Fibroblast of lung (primary cell): ENCODE measurements around the gene ASCC3. TPM values are rescaled to one million over a fixed set of nuclear protein-coding genes. Genes with fewer than 3 reads are reported as not detected.

Source experiments
- DNase-seq, 2 donors: peaks; one replicate each; pipeline versions ENCODE4 v3.0.0 to v3.0.0-alpha.2; 2010; ENCODE audit warnings: low read depth in 2 of 2
- H2AFZ ChIP-seq: 2 replicates; pipeline ENCODE4 v1.5.1; 2012; ENCODE audit warnings: low read length, control low read depth, inconsistent platforms
- H3K27ac ChIP-seq: 2 replicates; pipeline ENCODE4 v1.5.1; 2011; ENCODE audit warnings: low read length, control low read depth; ENCODE audit not compliant: insufficient read depth
- H3K27me3 ChIP-seq: 2 replicates; pipeline ENCODE4 v1.5.1; 2011; ENCODE audit warnings: mild to moderate bottlenecking, low read length; ENCODE audit not compliant: control insufficient read depth, insufficient read depth
- H3K36me3 ChIP-seq: 2 replicates; pipeline ENCODE4 v1.5.1; 2011; ENCODE audit warnings: low read length; ENCODE audit not compliant: control insufficient read depth, insufficient read depth
- H3K4me1 ChIP-seq: 2 replicates; pipeline ENCODE4 v1.5.1; 2011; ENCODE audit warnings: low read length; ENCODE audit not compliant: control insufficient read depth, insufficient read depth; ENCODE audit errors: extremely low read depth
- H3K4me2 ChIP-seq: 2 replicates; pipeline ENCODE4 v1.5.1; 2011; ENCODE audit warnings: low read length, control low read depth; ENCODE audit not compliant: insufficient read depth; ENCODE audit errors: extremely low read depth
- H3K4me3 ChIP-seq, 4 experiments: fragments of 200-600 bp in 1 of 4; sonication (generic) in 1 of 4; replicated peaks in 1 of 4; 2 replicates each; pipeline ENCODE4 v1.5.1; 2011 to 2016; ENCODE audit warnings: low read length in 4 of 4, low read depth in 3 of 4, mild to moderate bottlenecking in 3 of 4, control low read depth in 2 of 4, inconsistent platforms in 1 of 4, mixed read lengths in 1 of 4; ENCODE audit not compliant: insufficient read depth in 1 of 4; ENCODE audit errors: control extremely low read depth in 1 of 4
- H3K79me2 ChIP-seq: 2 replicates; pipeline ENCODE4 v1.5.1; 2012; ENCODE audit warnings: mild to moderate bottlenecking, low read length, inconsistent platforms; ENCODE audit not compliant: control insufficient read depth, insufficient read depth
- H3K9ac ChIP-seq: 2 replicates; pipeline ENCODE4 v1.5.1; 2011; ENCODE audit warnings: mild to moderate bottlenecking, low read length, control low read depth; ENCODE audit not compliant: insufficient read depth
- H3K9me3 ChIP-seq: 2 replicates; pipeline ENCODE4 v1.5.1; 2012; ENCODE audit warnings: low read depth, low read length; ENCODE audit not compliant: control insufficient read depth, insufficient read depth
- H4K20me1 ChIP-seq: 2 replicates; pipeline ENCODE4 v1.5.1; 2011; ENCODE audit warnings: low read length; ENCODE audit not compliant: control insufficient read depth, insufficient read depth; ENCODE audit errors: extremely low read depth
- EZH2 ChIP-seq: IDR thresholded peaks from 2 replicates; pipeline ENCODE4 v1.5.1; 2012; ENCODE audit warnings: low read length, control low read depth, mild to moderate bottlenecking; ENCODE audit errors: missing control alignments
- polyA plus RNA-seq, 2 donors: library from polyadenylated mRNA; depleted of rRNA in 1 of 2; stranded (reverse) in 1 of 2; unstranded in 1 of 2; fragments of >200 nt; gene quantifications; 2 replicates each; pipeline ENCODE4 v1.2.1, GENCODE V29; 2011 to 2012; ENCODE audit warnings: missing spikeins in 1 of 2
- total RNA-seq: library from RNA; depleted of rRNA; stranded (reverse); fragments of >200 nt; gene quantifications from 2 replicates; pipeline ENCODE4 v1.2.1, GENCODE V29; 2014
- TF ChIP-seq, protein P1 (sequence below), 2 donors: IDR thresholded peaks in 1 of 2; conservative IDR thresholded peaks in 1 of 2; 1 replicate in 1 of 2; 2 replicates in 1 of 2; pipeline ENCODE4 v1.5.1; 2011 to 2012; ENCODE audit warnings: low read length in 2 of 2, control low read depth in 1 of 2, inconsistent platforms in 1 of 2, low read depth in 1 of 2, mild to moderate bottlenecking in 1 of 2

Gene ASCC3
- total and polyA plus RNA-seq, 2 donors (not counting 1 experiment from before 2014, with no cell fraction given): 36.2 to 75.3 TPM

DNA sequence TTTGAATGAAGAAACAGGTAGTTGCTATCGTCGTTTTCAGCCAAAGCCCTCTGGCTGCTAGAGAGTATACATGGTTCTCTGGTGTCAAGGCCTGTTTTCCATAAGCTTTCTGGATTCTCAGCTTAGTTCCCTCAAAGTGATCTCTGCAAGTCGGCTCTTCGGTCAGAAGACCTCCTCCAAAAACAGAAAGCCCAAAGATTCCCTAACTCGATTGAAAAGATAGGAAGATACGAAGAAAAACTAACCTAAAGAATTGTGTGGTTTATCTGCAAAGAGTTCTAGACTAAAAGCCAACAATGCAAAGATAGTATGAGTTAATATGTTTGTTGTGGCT lies 545 bp upstream of the ASCC3 start:
- DNase-seq: peak in 1 of 2 donors; percentile 37
- Histone ChIP-seq H3K79me2 (peaks cover 43% of the 10 kb centered on the region), H3K27ac (peak overlapping the region; percentile 96)

DNA sequence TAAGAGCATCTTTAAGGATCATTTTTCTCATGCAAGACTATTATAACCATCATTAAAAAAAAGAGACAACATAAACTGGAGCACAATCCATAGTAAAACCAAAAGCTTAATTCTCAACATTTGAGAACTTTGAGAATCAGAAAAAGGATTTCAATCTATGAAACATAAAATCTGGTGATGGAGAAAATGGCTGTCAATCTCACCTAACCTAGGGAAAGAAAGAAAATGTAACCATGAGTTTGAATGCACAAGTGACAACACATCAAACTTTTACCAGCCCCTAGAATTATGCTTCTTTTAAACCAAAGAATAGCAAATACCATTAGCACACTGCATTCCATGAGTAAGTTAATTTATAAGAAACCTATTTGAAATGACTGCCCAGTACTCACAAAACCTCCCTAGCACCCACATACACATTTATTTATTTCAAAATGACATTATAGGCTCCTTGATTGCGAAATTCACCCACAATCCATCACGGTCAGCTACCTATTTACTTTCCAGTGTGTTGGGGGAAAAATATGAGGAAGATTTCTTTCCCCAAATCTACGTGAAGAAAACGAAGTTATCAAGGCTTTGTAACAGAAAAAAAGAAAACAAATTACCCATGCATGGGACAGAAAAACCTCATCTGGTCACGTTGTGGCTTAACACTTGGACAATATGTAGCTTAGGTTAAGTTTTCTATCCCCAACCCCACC lies 828 bp downstream of the ASCC3 start:
- DNase-seq: peak; percentile 23 to 35
- Histone ChIP-seq H3K4me1 (no peaks in the 10 kb centered on the region), H3K27ac (peak overlapping the region; percentile 96), H3K79me2 (peaks cover 56% of the 10 kb centered on the region), H3K27me3 (no peaks in the 10 kb centered on the region), H3K9ac (peak overlapping the region; percentile 94), H4K20me1 (no peaks in the 10 kb centered on the region), H3K36me3 (no peaks in the 10 kb centered on the region), H3K9me3 (no peaks in the 10 kb centered on the region), H2AFZ (peak overlapping the region; percentile 87), H3K4me3 (peak overlapping the region; percentile 59 to 96 (median 80)), H3K4me2 (peak overlapping the region; percentile 87)
- no peak for TF ChIP-seq EZH2
- TF ChIP-seq, protein P1, sequence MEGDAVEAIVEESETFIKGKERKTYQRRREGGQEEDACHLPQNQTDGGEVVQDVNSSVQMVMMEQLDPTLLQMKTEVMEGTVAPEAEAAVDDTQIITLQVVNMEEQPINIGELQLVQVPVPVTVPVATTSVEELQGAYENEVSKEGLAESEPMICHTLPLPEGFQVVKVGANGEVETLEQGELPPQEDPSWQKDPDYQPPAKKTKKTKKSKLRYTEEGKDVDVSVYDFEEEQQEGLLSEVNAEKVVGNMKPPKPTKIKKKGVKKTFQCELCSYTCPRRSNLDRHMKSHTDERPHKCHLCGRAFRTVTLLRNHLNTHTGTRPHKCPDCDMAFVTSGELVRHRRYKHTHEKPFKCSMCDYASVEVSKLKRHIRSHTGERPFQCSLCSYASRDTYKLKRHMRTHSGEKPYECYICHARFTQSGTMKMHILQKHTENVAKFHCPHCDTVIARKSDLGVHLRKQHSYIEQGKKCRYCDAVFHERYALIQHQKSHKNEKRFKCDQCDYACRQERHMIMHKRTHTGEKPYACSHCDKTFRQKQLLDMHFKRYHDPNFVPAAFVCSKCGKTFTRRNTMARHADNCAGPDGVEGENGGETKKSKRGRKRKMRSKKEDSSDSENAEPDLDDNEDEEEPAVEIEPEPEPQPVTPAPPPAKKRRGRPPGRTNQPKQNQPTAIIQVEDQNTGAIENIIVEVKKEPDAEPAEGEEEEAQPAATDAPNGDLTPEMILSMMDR (conservative IDR thresholded peaks at IDR 0.05 in 1 of 2, IDR thresholded peaks at IDR 0.05 in 1 of 2; ENCODE audit: low read depth in 1 of 2, low read length in 2 of 2): no peak

More for the DNA sequence above, 545 bp upstream of the ASCC3 start:
- Histone ChIP-seq H3K9me3 (no peaks in the 10 kb centered on the region), H3K27me3 (no peaks in the 10 kb centered on the region), H3K4me2 (peak overlapping the region; percentile 60), H3K4me3 (peak overlapping the region; percentile 59 to 96 (median 76)), H3K9ac (peak overlapping the region; percentile 94), H2AFZ (peak overlapping the region; percentile 58), H3K4me1 (no peaks in the 10 kb centered on the region), H4K20me1 (no peaks in the 10 kb centered on the region), H3K36me3 (no peaks in the 10 kb centered on the region)
- TF ChIP-seq EZH2: no peak
- TF ChIP-seq, protein P1 (conservative IDR thresholded peaks at IDR 0.05 in 1 of 2, IDR thresholded peaks at IDR 0.05 in 1 of 2; ENCODE audit: low read depth in 1 of 2, low read length in 2 of 2): no peak

DNA sequence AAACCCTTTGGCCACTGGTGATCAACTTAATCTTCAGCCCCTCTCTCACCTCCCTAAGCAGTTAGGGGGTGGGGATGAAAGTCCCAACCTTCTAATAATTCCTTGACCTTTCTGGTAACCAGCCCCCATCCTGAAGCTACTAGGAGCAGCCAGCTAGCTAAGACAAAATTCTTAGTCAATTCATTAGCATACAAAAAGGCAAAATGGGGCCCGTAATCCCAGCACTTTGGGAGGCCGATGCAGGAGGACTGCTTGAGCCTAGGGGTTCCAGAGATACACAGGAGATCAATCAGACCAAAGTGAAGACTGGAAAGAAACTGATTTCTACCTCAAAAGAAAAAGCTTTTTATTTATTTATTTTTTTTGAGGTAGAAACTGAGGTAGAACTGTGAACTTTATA lies 1.8 kb downstream of the ASCC3 start:
- no peak for DNase-seq
- Histone ChIP-seq H3K4me3 (peak overlapping the region in 2 of 4 experiments; percentile 87 to 96), H3K27ac (no peak overlapping the region), H2AFZ (no peak overlapping the region), H3K27me3 (no peaks in the 10 kb centered on the region), H3K9ac (no peak overlapping the region), H3K4me2 (peak overlapping the region; percentile 39), H3K79me2 (peaks cover 64% of the 10 kb centered on the region), H3K4me1 (no peaks in the 10 kb centered on the region), H3K9me3 (no peaks in the 10 kb centered on the region), H3K36me3 (no peaks in the 10 kb centered on the region), H4K20me1 (peaks cover 3% of the 10 kb centered on the region)
- TF ChIP-seq, protein P1 (conservative IDR thresholded peaks at IDR 0.05 in 1 of 2, IDR thresholded peaks at IDR 0.05 in 1 of 2; ENCODE audit: low read depth in 1 of 2, low read length in 2 of 2): no peak
- TF ChIP-seq EZH2: no peak
